ENCODE results near the gene SUN5.

DNA sequence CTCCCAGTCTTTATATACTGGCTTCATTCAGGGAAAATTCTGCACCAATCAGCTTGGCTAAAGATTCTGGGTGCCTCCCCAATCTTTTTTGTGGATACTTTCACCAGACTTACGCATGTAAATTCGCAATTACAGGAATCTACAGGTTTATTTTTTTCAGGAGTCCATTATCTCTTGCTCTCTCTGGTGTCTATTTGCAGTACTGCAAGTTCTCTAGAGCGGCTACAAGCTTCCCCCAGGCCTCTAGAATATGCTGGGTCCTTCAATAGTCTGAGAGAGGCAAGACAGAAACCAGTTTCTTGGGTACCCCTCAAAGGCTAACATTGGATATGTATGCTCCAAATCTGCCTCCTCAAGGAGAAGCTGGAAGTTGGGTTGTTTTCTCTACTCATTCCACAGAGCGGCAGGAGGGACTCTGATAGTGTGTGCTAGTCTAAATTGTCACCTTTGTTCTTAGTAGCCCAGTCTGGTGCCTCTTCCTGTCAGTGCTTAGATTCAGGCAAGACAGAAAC, 58.5 kb downstream of the SUN5 start:
- TF ChIP-seq, protein P1, sequence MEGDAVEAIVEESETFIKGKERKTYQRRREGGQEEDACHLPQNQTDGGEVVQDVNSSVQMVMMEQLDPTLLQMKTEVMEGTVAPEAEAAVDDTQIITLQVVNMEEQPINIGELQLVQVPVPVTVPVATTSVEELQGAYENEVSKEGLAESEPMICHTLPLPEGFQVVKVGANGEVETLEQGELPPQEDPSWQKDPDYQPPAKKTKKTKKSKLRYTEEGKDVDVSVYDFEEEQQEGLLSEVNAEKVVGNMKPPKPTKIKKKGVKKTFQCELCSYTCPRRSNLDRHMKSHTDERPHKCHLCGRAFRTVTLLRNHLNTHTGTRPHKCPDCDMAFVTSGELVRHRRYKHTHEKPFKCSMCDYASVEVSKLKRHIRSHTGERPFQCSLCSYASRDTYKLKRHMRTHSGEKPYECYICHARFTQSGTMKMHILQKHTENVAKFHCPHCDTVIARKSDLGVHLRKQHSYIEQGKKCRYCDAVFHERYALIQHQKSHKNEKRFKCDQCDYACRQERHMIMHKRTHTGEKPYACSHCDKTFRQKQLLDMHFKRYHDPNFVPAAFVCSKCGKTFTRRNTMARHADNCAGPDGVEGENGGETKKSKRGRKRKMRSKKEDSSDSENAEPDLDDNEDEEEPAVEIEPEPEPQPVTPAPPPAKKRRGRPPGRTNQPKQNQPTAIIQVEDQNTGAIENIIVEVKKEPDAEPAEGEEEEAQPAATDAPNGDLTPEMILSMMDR (IDR thresholded peaks at IDR 0.05): no peak
- no peak for TF ChIP-seq POLR2AphosphoS5 (IDR thresholded peaks at IDR 0.05)

Measured in breast epithelium (tissue), 3 donors.